ENCODE data around the gene KRT2.
"Not testable (repeated sequence)": the region's sequence is repeated elsewhere in the genome, so short reads cannot be mapped to it uniquely, and the experiment has no call there.

The KRT2 gene

DNA sequence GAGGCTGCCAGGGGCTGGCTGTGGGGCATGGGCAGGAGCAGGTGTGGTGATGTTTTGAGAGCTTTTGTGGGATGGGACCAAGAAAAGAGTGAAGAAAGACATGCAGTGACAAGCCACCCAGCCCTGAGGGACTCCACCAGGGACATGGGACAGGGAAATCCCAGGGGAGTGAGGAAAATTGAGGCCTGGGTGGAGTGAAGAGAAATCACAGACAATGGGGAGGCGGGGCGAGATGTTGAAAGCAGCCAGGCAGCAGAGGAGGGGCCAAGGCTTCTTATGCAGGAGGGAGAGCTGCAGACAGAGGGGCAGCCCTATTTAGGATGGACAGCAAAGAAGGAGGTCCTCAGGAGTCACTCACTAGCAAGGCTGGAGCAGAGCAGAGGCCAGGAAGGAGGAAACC is 32.4 kb upstream of the KRT2 start:
- no peak for DNase-seq

DNA sequence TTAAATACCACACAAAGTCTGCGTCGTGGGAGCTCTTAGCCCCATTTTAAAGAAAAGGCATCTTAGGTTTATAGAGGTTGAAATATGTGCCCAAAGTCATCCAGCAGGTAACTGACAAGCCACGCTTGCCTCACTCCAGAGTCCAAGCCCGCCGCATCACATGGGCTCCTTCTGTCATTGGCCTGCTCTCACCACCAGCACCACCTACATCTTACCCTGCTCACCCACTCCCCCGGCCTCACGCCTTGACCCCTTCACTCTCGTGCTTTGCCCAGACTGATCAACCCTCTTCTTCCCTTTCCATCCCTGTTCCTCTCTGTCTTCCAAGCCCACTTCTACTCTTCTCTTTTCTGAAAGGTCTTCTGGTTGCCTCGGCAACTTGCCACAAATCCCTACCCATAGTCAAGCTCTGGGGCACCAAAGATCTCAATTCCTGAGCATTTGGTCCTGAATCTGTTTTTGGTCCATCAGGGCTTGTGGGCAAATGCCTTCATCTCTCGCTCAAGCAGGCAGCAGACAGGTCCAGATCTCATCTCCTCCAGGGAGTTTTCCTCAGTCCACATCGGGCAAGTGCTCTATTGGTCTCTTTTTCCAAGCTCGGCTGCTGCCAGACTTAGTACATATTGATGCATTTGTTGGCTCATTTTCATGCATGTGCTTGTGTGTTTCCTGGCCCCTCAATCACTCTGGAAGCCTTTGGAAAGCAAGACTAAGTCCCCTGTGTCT is 31.7 kb upstream of the KRT2 start:
- DNase-seq: no peak

DNA sequence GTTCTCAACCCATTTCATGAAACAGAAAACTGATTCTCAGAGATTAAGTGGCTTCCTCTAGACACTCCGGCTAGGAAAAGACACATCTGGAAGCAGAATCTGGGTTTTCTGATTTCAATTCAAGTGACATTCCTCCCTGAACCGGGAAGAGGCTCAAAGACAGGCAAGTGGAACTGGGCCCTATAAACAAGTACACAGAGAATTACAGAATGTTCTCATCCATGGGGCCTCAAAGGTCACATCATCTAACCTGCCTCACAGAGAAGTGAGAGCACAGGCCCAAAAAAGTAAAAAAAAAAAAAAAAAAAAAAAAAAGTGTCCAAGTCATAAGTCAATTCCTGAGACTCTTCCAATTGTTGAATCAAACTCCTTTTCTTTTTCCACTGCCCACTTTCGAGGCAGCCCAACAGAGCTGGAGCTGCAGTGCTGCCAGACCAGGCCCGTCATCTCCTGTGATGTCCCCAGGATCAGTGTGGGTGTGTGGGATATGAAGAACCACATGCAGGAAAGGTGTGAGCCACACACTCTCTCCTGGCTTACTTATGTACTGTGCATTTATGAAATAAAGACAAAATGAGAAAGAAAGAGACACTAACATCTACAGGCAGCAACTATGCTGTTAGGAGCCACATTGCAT is 31.0 kb upstream of the KRT2 start:
- no peak for DNase-seq

GRCh38 chr12:52682381-52682660 is 30.3 kb upstream of the KRT2 start:
- no peak for DNase-seq

DNA sequence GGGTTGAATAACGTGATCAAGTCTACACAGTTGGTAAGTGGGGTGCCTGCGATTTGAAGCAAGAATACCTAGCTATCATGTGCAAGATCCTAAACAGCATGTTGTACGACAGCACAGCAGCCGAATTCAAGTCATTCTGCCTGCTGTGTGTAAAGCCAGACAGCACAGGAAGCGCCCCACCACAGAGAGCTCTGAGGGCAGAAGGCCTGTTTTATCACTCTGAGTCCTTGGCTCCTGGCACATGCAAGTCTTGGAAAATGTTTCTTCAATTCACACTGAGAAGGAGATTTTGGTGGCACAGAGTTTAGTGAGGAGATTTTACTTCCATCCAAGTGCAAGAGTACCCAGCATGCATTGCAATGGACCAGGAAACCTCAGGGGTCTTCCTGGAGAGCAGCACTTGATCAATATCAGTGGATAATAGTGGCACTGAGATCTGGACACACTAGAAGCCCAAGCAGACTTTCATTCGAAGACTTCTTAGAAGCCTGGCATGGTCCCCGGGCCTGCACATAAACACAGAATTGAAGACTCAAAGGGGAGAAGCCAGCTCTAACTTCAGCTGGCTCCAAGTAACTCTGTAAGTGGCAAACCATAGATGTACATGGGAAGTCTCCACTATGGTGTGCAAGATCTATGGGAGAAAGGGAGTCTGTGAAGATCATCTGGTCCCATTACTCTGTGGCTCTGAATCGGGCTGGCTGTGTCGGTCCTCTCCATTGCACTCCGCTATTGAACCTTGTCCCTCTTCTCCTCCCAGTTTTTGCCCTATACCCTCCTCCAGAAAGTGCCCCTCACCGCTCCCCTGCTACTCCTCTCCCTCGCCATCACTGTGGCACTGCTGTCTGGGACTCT is 29.7 kb upstream of the KRT2 start:
- DNase-seq: no peak

DNA sequence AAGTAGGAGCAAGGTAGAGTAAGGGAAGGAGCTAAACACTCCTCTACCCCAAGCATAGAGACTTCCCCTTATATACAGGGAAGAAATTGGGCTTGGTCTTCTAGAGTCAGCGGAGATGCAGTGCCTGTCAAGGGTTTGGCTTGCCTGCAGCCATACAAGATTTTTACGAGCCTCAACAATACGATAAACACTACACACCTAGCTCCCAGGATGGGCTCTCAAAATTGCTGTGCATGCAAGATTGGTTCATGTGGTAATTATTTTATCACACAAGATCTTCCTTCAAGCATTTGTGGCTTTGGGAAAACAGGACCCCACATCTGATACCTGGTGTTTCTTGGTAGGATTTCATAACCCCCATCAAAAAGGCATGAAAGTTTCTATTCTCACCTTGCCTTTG is 28.4 kb upstream of the KRT2 start, which contains the start of gene KRT1:
TSS of gene KRT1 (minus strand) at position 45 of the 400 bp plus-strand sequence. CDS start 59 bp downstream, outside the sequence.
- DNase-seq: no peak

GRCh38 chr12:52679875-52680274 is 27.9 kb upstream of the KRT2 start:
- DNase-seq: no peak

- no peak for DNase-seq
Observed at GRCh38 chr12:52677671-52678070, 25.7 kb upstream of the KRT2 start.

- DNase-seq: no peak
Observed at GRCh38 chr12:52677126-52677525, 25.1 kb upstream of the KRT2 start.

GRCh38 chr12:52676163-52676562 is 24.2 kb upstream of the KRT2 start:
- no peak for DNase-seq

DNA sequence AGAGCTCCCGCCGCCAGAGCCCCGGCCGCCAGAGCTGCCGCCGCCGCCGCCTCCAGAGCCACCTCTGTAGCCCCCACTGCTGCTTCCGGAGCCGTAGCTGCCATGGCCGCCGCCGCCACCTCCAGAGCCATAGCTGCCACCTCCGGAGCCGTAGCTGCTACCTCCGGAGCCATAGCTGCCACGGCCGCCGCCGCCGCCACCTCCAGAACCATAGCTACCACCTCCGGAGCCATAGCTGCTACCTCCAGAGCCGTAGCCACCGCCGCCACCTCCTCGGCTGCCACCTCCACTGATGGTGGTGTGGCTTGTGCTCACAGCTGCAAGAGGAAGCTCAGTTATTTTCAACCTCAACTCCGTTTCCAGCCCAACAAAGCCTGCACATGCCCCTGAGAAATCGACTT is 23.3 kb upstream of the KRT2 start:
- DNase-seq: no peak

DNA sequence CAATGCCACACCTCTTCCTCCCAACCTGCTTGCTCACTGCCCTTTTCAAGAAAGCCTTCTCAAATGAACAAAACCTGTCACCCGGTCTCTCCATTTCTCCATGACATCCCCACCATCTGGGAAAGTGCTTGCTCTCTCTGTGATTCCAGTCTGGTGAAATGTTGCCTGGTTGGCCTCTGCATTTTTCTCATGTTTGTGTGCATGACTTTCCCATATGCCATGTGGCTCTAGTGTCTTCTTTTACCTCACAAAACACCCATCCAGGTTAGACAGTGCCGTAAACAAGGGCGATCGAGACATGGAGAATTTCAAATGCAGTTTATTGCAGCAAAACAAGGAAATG is 22.4 kb upstream of the KRT2 start:
- DNase-seq: no peak

GRCh38 chr12:52673713-52674432 is 21.9 kb upstream of the KRT2 start:
- DNase-seq: no peak

GRCh38 chr12:52673217-52673616 is 21.2 kb upstream of the KRT2 start:
- DNase-seq: no peak

DNA sequence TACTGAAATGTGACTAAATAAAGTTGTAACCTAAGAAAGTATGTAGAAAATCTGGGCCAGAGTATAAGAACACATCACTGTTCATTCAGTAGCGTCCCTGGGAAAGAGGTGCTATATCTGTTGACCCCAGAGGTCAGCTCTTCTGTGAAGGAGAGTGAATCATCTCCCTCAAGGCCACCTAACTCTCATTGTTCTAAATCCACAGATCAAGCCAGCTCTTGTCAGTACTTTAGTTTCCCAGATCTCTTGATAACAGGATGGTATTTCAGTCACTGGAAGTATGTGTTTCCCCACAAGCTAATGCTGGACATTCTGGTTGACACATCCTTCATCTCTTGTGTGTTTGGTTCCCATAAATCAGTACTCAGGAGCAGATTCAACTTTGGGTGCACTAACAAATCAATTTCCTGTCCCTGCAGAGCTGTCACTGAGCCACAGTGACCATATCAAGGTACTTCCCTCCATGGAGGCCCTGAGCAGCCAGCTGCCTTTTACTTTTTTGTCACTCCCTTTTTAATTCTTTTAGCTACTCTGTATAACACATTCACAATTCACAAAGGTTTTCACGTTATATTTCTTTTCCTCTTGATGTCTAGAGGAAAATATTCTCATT is 20.4 kb upstream of the KRT2 start:
- DNase-seq: no peak

- no peak for DNase-seq
Observed at GRCh38 chr12:52670961-52671360, 18.9 kb upstream of the KRT2 start.

- DNase-seq: no peak
Observed at GRCh38 chr12:52670506-52670905, 18.5 kb upstream of the KRT2 start.

DNA sequence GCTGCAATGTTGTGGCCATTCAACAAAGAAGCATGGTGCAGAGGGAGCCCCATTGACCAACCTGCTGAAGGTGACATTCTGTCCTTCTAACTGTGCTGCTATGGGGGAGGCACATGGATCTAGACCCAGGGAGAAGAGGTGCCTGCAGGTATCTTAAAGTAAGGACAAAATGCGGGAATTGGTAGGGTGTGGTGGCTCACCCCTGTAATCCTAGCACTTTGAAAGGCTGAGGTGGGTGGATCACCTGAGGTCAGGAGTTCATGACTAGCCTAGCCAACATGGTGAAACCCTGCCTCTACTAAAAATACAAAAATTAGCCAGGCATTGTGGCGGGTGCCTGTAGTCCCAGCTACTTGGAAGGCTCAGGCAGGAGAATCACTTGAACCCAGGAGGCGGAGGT is 17.9 kb upstream of the KRT2 start:
- not testable (repeated sequence) for DNase-seq

- no peak for DNase-seq
Observed at GRCh38 chr12:52669426-52669825, 17.4 kb upstream of the KRT2 start.

- no peak for DNase-seq
Observed at GRCh38 chr12:52667931-52668330, 15.9 kb upstream of the KRT2 start.

- peak in 1 of 2 experiments; percentile 38 for DNase-seq
Observed at GRCh38 chr12:52667509-52667908, 15.5 kb upstream of the KRT2 start.

GRCh38 chr12:52666471-52666870 is 14.5 kb upstream of the KRT2 start:
- DNase-seq: no peak

- no peak for DNase-seq
Observed at GRCh38 chr12:52663420-52663819, 11.4 kb upstream of the KRT2 start.
